Ecto neural progenitor cell (in vitro differentiated cells): ENCODE measurements around the gene ARHGAP30.
"Not testable (repeated sequence)": the region's sequence is repeated elsewhere in the genome, so short reads cannot be mapped to it uniquely, and the experiment has no call there.

Source experiments
- DNase-seq: peaks from one replicate; pipeline ENCODE4 v3.0.0-alpha.2; 2018; ENCODE audit warnings: low spot score

Gene ARHGAP30

GRCh38 chr1:161071886-161072371 is 2.2 kb upstream of the ARHGAP30 start:
- DNase-seq = peak; percentile 74

DNA sequence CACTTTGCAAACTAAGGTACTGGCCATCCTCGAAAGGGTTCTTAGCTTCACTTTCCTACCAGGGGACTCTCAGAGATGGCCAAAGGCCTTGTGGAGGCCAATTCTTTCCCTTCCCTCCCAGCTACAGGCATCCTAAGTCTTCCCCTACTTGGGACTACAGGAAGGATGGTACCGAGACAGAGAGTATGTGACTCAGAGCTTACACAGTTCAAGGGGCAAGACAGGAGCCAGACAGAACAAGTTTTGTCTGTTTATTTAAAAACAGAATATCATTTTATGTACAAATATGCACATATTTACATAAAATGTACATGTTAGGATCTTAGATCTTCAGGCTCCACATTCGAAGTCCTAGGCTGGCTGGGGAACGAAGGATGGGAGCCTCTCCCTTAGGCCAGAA is 1.1 kb upstream of the ARHGAP30 start:
- no peak for DNase-seq

GRCh38 chr1:161069241-161069640 is 450 bp downstream of the ARHGAP30 start:
- DNase-seq = no peak

DNA sequence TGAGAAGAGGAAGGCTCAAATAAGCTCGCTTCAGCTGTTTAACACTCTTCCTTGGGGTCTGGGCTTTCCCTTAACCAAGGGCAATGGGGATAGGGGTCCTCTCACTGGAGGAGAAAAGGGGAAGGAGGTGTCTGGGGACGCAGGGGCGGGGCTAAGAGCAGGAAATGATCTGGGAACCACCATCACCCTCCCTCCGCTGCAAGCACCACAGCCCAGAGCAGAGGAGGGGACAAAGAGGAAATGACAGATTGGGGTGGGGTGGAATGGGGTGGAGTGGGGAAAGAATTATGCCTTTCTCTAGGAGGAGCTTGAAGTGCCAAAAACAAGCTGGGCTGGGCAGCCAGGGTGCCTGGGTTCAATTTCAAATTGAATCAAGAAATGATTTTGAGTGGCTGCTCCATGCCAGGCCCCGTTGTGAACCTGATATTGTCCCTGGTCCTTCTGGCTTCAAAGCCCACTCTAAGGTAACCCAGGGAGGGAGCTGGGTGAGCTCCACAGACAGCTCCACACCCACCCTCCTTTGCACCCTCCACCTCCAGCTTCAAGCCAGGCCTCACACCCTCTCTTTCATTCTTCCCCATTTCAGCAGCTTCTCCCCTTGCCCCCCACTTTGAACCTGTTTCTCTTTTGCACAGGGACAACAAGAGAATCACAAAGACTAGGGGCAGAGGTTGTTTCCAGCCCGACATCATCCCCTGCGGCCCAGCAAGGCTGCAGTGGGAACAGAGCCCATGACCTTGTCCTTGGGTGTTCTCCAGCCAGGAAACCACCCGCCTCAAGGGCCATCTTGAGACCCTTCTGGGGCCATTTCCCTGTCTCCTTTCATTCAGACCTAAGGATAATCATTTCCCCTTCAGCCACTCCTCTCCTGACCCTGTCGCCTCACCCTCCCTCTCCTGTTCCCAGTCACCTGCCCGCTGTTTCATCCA is 1.1 kb downstream of the ARHGAP30 start:
- DNase-seq = no peak

GRCh38 chr1:161066694-161067093 is 3.0 kb downstream of the ARHGAP30 start:
- no peak for DNase-seq

DNA sequence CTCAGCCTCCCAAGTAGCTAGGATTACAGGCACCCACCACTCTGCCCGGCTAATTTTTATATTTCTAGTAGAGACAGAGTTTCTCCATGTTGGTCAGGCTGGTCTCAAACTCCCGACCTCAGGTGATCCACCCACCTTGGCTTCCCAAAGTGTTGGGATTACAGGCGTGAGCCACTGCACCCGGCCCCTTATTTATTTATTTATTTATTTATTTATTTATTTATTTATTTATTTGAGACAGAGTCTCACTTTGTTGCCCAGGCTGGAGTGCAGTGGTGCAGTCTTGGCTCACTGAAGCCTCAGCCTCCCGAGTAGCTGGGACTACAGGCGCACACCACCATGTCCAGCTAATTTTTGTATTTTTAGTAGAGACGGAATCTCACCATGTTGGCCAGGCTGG is 4.0 kb downstream of the ARHGAP30 start:
- not testable (repeated sequence) for DNase-seq

GRCh38 chr1:161063936-161064335 is 5.8 kb downstream of the ARHGAP30 start:
- not testable (repeated sequence) for DNase-seq

DNA sequence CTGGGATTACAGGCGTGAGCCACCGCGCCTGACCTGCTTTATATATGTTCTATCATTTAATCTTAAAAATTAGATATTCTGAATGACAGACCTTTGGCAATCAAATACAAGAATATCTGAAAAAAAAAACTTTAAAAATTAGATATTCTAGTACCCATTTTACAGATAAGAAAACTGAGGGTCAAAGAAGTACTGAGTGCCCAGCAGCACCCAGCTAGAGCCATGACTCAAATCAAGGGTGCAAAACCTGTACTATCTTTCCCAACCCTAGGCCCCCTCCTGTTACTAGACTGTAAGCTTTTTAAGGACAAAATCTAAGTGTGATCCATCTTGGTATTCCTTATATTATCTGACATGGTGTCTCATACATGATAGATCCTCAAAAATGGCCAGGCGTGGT is 8.3 kb downstream of the ARHGAP30 start:
- no peak for DNase-seq

DNA sequence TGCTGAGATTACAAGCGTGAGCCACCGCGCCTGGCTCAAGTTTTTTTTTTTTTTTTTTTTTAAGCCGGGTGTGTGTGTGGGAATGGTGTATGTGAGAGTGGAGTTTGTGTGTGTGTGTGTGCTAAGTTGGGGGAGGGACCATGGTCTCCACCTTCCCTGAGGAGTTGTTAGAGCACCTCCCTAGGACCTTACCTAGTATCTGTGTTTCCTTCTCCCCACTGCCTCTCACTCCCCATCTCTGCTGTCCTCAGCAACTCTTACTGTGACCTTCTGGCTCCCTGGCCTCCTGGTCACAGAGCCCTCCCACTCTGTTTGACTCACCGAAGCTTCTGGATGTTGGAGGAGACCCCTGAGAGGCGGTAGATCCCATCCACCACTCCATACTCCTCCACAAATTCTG is 10.4 kb downstream of the ARHGAP30 start:
- DNase-seq = no peak

DNA sequence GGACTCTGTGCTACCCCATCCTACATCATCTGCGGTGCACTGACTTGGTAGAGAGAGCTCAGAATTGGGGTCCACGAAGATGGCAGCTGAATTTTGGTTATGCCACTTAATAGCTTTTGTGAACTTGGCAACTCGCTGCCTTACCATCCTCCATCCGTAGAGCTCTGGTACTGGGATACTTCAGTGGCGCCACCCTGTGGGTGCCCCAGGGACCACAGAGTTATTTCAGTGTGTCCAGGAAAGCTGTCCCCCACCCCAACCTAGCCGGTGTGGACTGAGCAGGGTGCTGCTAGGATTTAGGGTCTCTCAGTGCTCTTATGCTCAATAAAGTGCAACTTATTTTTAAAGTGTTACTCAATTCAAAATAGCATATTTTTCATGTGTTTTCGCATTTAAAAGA is 14.9 kb downstream of the ARHGAP30 start:
- DNase-seq = no peak

DNA sequence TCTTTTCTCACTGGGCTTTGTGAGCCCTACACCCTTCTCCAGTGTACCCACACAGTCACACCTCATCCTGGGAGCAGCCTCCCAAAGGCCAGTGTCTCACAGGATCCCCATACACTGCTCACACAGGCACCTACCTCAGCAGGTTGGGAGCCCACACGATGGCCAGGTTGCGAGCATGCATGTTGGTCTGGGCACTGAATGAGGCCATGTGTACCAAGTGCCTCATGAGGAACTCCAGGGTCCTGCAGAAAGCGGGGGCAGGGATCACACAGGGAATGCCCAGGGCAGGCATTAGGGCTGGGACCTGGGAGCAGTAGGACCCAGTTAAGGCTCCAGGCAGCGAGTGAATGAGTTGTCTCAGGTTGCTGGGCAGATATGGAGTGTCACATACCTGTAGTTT is 15.5 kb downstream of the ARHGAP30 start:
- no peak for DNase-seq

DNA sequence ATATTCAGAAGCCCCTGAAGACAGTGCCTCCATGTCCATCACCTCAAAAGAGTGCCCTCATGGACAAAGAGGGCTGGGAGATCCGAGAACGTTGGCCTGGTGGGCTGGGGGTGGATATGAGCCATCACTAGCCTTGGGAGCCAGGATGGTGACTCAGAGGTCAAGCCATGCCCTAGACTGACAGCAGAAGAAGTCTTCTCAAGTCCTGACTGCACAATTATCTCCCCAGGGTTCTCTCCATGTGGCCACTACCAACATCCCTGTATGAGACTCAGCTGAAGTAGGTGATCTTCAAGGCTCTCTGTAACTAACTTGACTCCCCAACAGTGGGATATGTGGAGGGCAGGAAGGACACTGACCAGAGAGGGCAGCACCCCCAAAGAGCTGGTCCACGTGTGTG is 16.8 kb downstream of the ARHGAP30 start:
- no peak for DNase-seq

DNA sequence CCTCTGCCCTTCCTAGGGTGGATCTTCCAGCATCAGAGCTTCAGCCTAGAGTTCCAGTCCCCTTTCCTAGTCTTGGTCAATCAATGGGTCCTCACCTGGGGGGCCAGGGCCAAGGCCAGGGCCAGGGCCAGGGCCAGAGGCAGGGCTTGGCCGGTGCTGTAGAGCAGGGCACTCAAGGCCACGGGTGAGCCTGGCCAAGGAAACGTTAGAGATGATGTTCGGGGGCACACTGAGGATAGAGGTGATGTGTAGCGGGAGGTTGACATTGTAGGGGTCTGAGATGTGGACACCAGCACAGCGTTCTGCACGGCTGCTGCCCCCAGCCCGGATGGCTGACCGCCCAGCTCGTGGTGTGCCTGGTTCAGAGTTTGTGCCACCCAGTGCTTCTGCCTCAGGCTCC is 18.5 kb downstream of the ARHGAP30 start:
- no peak for DNase-seq

- DNase-seq = no peak
Measured at GRCh38 chr1:161048949-161049722, 20.6 kb downstream of the ARHGAP30 start.

DNA sequence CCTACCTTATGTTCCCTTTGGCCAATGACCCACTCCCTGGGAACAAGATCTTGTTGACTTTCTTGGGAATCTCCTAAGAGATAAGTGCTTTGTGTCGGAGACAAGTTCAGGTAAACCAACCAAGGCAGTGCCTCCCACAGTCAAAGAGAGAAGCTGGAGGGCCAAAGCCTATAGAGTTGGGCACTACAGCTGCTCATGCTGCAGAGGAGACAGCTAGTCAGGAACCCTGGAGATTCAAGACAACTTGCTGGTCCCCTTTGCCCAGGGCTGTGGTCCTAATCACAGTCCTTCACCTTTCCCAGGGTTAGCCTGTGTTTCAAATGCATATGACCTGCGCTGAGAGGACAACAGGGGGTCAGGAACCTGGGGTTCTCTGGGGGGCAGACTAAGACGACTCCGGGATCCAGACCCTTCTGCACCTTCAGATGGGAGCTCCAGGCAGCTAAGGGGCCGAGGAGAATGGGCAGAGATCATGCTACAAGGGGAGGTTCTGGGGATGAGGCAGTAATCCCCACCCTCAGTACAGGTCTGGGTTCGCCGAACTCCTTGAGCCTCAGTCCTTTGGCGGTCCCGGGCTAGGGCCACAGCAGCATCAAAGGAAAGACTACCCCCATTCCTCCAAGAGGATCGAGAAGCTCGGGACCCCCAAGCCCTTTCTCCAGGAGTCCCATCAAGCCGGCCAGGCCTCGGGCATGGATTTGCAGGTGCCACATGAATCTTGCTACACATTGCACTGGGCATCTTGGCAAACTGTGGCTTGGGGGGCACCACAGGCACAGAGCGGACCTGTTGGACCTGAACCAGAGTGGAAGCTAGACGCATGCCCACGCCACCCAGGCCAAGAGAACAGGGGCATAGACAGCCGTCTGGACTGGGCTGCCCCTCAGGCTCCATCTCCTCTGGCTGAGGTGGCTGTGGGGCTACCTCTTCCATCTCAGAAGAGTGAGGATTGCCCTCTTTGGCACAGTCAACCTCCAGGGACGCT is 22.0 kb downstream of the ARHGAP30 start:
- no peak for DNase-seq

- DNase-seq = no peak
Measured at GRCh38 chr1:161046605-161047228, 23.0 kb downstream of the ARHGAP30 start.

DNA sequence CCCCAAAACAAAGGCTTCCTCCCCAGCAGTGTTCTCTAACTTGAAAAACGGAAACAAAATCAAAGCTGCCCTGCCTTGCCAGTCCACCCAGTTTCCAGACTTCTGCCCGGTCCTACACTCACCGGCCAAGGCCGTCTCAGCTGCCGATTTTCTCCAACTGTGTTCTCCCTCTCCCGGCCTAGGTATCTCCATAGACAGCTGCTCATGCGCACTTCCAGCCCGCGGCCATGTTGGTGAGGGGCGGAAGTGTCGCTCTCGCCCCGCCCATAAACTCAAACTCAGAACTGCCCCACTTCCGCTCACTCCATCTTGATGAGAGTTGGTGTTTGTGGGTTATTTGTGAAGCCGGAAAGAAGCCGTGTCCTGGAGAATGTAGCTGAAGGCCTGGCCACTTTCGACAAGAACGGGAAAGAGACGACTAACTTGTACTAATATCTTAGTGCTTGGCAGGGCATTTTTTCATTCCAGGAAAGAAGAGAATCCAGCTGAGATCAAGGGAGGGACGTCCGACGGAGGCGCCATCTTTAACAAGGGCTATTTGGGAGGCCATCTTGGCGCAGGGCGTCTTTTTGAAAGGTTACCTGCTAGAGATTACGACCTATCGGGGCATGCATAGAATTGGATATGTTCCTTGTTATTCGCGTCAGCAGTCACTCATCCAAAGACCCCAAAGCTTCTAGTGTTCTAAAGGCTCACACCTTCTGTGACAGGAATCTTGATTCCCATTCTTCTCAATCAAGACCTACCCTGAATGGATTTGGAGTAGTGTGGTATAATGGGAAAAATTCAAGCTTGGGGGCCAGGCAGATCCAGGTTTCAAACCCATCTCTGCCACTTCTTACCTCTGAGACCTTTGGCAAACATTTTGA is 23.7 kb downstream of the ARHGAP30 start, which contains the start of gene USF1:
Gene USF1, minus strand, starts transcription at position 242 of the 869 bp plus-strand sequence. CDS start 2,702 bp downstream, outside the sequence.
- DNase-seq = peak; percentile 96

- DNase-seq = peak; percentile 79
Measured at GRCh38 chr1:161044908-161045735, 24.6 kb downstream of the ARHGAP30 start.

- no peak for DNase-seq
Measured at GRCh38 chr1:161044535-161044907, 25.2 kb downstream of the ARHGAP30 start.
